Erythroblast (primary cell): Measurements from ENCODE around the gene ARL5C.

Source experiments
- GATA1 ChIP-seq: IDR thresholded peaks from 2 replicates; pipeline ENCODE4 v1.6.1; 2011; ENCODE audit warnings: low read depth, mild to moderate bottlenecking, control low read depth, low read length, moderate library complexity
- POLR2A ChIP-seq: IDR thresholded peaks from 2 replicates; pipeline ENCODE4 v1.6.1; 2011; ENCODE audit warnings: mild to moderate bottlenecking, low read length

DNA sequence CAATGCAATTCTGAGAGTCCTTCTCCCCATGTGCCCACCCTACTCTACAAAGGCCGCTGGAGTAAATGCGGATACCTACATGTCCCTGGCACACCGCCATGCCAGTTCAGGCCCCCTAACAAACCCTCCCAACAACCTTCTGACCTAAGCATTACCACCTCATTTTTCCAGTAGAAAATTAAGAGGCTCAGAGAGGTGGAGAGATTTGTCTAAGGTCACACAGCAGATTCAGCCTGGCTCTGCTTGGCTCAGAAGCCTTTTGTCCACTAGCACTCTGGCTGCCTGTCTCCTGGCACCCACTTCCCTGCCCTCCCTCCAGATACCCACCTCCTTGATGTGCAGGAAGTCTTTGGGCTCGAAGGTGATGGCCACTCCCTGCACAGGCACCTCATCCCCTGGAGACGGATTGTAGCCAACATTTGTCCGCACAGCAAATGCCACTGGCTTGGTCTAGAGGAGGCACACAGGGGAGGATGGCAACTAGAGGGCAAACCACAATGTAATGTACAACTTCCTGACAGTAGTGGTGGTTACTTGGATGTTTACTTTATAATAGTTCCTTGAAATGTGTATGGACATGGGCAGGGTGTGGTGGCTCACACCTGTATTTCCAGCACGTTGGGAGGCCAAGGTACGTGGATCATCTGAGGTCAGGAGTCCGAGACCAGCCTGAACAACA lies 21.3 kb upstream of the ARL5C start:
- TF ChIP-seq POLR2A (no peak), GATA1 (no peak)
